Colonic mucosa (tissue), 4 donors: Measurements from ENCODE around the gene VIM. TPM values are rescaled to one million over a fixed set of nuclear protein-coding genes. Genes with fewer than 3 reads are reported as not detected.

Experiments
- DNase-seq: peaks from one replicate; pipeline ENCODE4 v3.0.0-alpha.2; 2020
- H3K27ac ChIP-seq: fragments of 200-600 bp; one replicate; pipeline ENCODE4 v1.8.0; 2021
- H3K27me3 ChIP-seq: fragments of 200-600 bp; one replicate; pipeline ENCODE4 v1.8.0; 2021
- H3K36me3 ChIP-seq: fragments of 200-600 bp; one replicate; pipeline ENCODE4 v1.8.0; 2021
- H3K4me1 ChIP-seq: fragments of 200-600 bp; one replicate; pipeline ENCODE4 v1.8.0; 2021; ENCODE audit warnings: mild to moderate bottlenecking
- H3K4me3 ChIP-seq: fragments of 200-600 bp; one replicate; pipeline ENCODE4 v1.8.0; 2021
- H3K9ac ChIP-seq, 2 donors: one replicate each; pipeline ENCODE4 v1.7.0; 2013; ENCODE audit warnings: control low read depth in 2 of 2, low read depth in 2 of 2, low read length in 2 of 2
- H3K9me3 ChIP-seq: fragments of 200-600 bp; one replicate; pipeline ENCODE4 v1.8.0; 2021
- CTCF ChIP-seq: fragments of 200-600 bp; IDR thresholded peaks from one replicate; pipeline ENCODE4 v1.8.0; 2022; ENCODE audit warnings: antibody characterized with exemption, mild to moderate bottlenecking
- intact Hi-C: fragments of 100-400 bp; cut with DNase I; formaldehyde crosslinking; loops from one replicate; pipeline ENCODE4 v1.14.1; 2022
- total RNA-seq, 2 donors: library from RNA; stranded (reverse); fragmentation: NEBNext Ultra II Directional in 1 of 2; extraction: Animal tissue kit (Norgen Biotek cat#: 25700) in 1 of 2; gene quantifications; one replicate each; pipeline ENCODE4 v1.2.1, GENCODE V29; 2021
- donor health status: healthy.
- donor health status: DM: no; HTN: no; CAD: no.
- donor health status: DM: no; HTN: no; CAD: no.

VIM gene
- total RNA-seq, result 100 to 1,000 TPM; 121 to 326 TPM

GRCh38 chr10:17228091-17229015, at the start of gene VIM:
VIM (plus strand) TSS chr10:17228241; CDS start chr10:17229423, 1,182 bp downstream.
- peak within 1 kb of the TSS; percentile 94 for H3K27ac ChIP-seq
- no peaks in the 10 kb centered on the region for H3K4me1 ChIP-seq
- DNase-seq, result peak; percentile 81
- TF ChIP-seq CTCF, result no peak
- intact Hi-C loops, result loop anchor here (10.0 kb wide), 1 partner anchor 74 kb away; no protein-coding TSS in a partner anchor
- peak within 1 kb of the TSS; percentile 69 for H3K4me3 ChIP-seq
- peak within 1 kb of the TSS; percentile 60 to 97 for H3K9ac ChIP-seq
- peaks cover 10% of the 10 kb centered on the region for H3K27me3 ChIP-seq
- no peaks in the 10 kb centered on the region for H3K36me3 ChIP-seq
- no peaks in the 10 kb centered on the region for H3K9me3 ChIP-seq

GRCh38 chr10:17179002-17179401, 49.0 kb upstream of the VIM start:
- Histone ChIP-seq H3K9me3 (no peaks in the 10 kb centered on the region), H3K27ac (no peak overlapping the region), H3K4me3 (no peak overlapping the region), H3K4me1 (no peaks in the 10 kb centered on the region), H3K9ac (no peak overlapping the region), H3K36me3 (no peaks in the 10 kb centered on the region), H3K27me3 (no peaks in the 10 kb centered on the region)
- no peak for TF ChIP-seq CTCF
- intact Hi-C loops, result no loop called here
- no peak for DNase-seq

GRCh38 chr10:17181110-17181509, 46.9 kb upstream of the VIM start:
- Histone ChIP-seq H3K9me3 (no peaks in the 10 kb centered on the region), H3K36me3 (no peaks in the 10 kb centered on the region), H3K4me3 (no peak overlapping the region), H3K9ac (no peak overlapping the region), H3K27me3 (no peaks in the 10 kb centered on the region), H3K27ac (no peak overlapping the region), H3K4me1 (no peaks in the 10 kb centered on the region)
- DNase-seq, result no peak
- intact Hi-C loops, result no loop called here
- no peak for TF ChIP-seq CTCF

GRCh38 chr10:17181751-17182150, 46.3 kb upstream of the VIM start:
- TF ChIP-seq CTCF, result no peak
- DNase-seq, result no peak
- H3K9me3 ChIP-seq, result no peaks in the 10 kb centered on the region
- no peaks in the 10 kb centered on the region for H3K27me3 ChIP-seq
- H3K36me3 ChIP-seq, result no peaks in the 10 kb centered on the region
- H3K4me3 ChIP-seq, result no peak overlapping the region
- no peak overlapping the region for H3K9ac ChIP-seq
- H3K27ac ChIP-seq, result no peak overlapping the region
- H3K4me1 ChIP-seq, result no peaks in the 10 kb centered on the region
- intact Hi-C loops, result no loop called here

GRCh38 chr10:17183110-17183509, 44.9 kb upstream of the VIM start:
- H3K36me3 ChIP-seq, result no peaks in the 10 kb centered on the region
- intact Hi-C loops, result no loop called here
- H3K9me3 ChIP-seq, result no peaks in the 10 kb centered on the region
- H3K4me3 ChIP-seq, result no peak overlapping the region
- H3K27ac ChIP-seq, result no peak overlapping the region
- no peak for TF ChIP-seq CTCF
- no peaks in the 10 kb centered on the region for H3K27me3 ChIP-seq
- no peak for DNase-seq
- H3K9ac ChIP-seq, result no peak overlapping the region
- H3K4me1 ChIP-seq, result no peaks in the 10 kb centered on the region
